T-helper 1 cell treated with Interleukin-12 subunit alpha and Interleukin-12 subunit beta and Interleukin-4 antibody, amounts not matched to agents 30 μg/mL and 1 μg/mL, for 36 hours (primary cell): ENCODE results near the gene ENPP3.

Source experiments
- H3K27ac Mint-ChIP-seq: one replicate; pipeline ENCODE4 v1.8.0; 2021; ENCODE audit warnings: mild to moderate bottlenecking, mixed read lengths
- H3K27me3 Mint-ChIP-seq: one replicate; pipeline ENCODE4 v1.8.0; 2021; ENCODE audit warnings: low read depth, mixed read lengths
- H3K36me3 Mint-ChIP-seq: one replicate; pipeline ENCODE4 v1.8.0; 2021; ENCODE audit warnings: low read depth, mixed read lengths
- H3K4me1 Mint-ChIP-seq: one replicate; pipeline ENCODE4 v1.8.0; 2021; ENCODE audit warnings: low read depth, mixed read lengths
- H3K4me3 Mint-ChIP-seq: one replicate; pipeline ENCODE4 v1.8.0; 2021; ENCODE audit warnings: mild to moderate bottlenecking, moderate library complexity, mixed read lengths
- H3K9me3 Mint-ChIP-seq: one replicate; pipeline ENCODE4 v1.8.0; 2021; ENCODE audit warnings: mixed read lengths

The ENPP3 gene

GRCh38 chr6:131727467-131727866 is 90.4 kb downstream of the ENPP3 start:
- Mint-ChIP-seq H3K9me3 (no peaks in the 10 kb centered on the region), H3K4me1 (peaks cover 6% of the 10 kb centered on the region), H3K27ac (no peak overlapping the region), H3K36me3 (peaks cover 2% of the 10 kb centered on the region), H3K27me3 (no peaks in the 10 kb centered on the region), H3K4me3 (no peak overlapping the region)

DNA sequence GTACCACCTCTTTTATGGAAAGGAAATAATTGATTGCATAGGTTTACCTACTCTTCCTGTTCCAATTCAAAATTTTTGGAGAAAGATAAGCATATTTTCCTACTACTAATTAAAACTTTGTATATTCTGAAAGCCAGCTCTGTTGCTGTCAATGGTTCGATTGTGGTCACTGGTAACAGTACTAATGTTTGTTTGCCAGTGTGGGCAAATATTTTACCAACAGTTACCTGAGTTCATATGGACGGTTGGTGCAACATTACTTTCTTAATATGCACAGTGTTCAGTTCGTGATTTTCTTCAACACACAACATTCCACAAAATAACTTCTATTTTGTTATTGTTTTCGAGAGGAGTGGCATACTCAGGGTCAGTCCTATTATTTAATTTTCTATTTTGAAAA is 90.8 kb downstream of the ENPP3 start:
- Mint-ChIP-seq H3K4me1 (peaks cover 6% of the 10 kb centered on the region), H3K4me3 (no peak overlapping the region), H3K27ac (no peak overlapping the region), H3K27me3 (no peaks in the 10 kb centered on the region), H3K9me3 (no peaks in the 10 kb centered on the region), H3K36me3 (peaks cover 2% of the 10 kb centered on the region)

DNA sequence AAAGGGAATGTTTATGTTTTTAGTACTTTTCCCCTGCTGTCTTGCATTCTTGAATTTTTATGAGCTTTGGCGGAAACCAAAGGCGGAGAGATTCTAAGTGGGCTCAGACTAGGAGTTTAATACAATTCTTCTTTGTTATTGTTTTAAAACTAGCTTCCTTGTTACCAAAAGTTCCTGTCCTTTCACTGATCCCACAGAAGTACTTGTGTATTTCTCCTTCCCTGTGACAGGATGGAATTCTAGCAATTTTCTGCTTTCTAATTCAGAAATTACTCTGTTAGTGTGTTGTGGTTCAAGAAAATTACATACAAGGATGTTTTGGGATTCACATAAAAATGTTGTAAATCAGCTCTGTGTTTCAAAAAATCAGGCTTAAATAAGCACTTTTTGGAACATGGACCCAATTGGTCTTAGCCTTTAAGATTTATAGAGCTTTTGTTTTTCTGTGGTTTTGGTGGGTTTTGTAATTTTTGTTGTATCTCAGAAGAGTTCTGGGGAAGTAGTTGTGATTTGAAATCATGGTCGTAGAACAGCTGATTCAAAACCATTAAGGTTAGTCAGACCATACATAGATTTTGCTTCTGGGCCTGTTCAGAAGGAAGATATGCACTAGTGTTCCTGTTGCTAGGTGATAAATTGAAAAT is 91.3 kb downstream of the ENPP3 start:
- no peak overlapping the region for H3K4me3 Mint-ChIP-seq
- no peak overlapping the region for H3K27ac Mint-ChIP-seq
- H3K4me1 Mint-ChIP-seq: peaks cover 6% of the 10 kb centered on the region
- peaks cover 2% of the 10 kb centered on the region for H3K36me3 Mint-ChIP-seq
- no peaks in the 10 kb centered on the region for H3K27me3 Mint-ChIP-seq
- no peaks in the 10 kb centered on the region for H3K9me3 Mint-ChIP-seq

- no peaks in the 10 kb centered on the region for H3K9me3 Mint-ChIP-seq
- no peak overlapping the region for H3K4me3 Mint-ChIP-seq
- no peak overlapping the region for H3K27ac Mint-ChIP-seq
- H3K4me1 Mint-ChIP-seq: no peaks in the 10 kb centered on the region
- no peaks in the 10 kb centered on the region for H3K27me3 Mint-ChIP-seq
- peaks cover 2% of the 10 kb centered on the region for H3K36me3 Mint-ChIP-seq
These were observed 92.4 kb downstream of the ENPP3 start for GRCh38 chr6:131729550-131729949.

- Mint-ChIP-seq H3K27me3 (no peaks in the 10 kb centered on the region), H3K27ac (no peak overlapping the region), H3K4me1 (no peaks in the 10 kb centered on the region), H3K9me3 (no peaks in the 10 kb centered on the region), H3K4me3 (no peak overlapping the region), H3K36me3 (peaks cover 2% of the 10 kb centered on the region)
These were observed 93.2 kb downstream of the ENPP3 start for GRCh38 chr6:131730264-131730663.

- Mint-ChIP-seq H3K9me3 (no peaks in the 10 kb centered on the region), H3K4me3 (no peak overlapping the region), H3K27me3 (no peaks in the 10 kb centered on the region), H3K27ac (no peak overlapping the region), H3K36me3 (peaks cover 2% of the 10 kb centered on the region), H3K4me1 (no peaks in the 10 kb centered on the region)
These were observed 94.1 kb downstream of the ENPP3 start for GRCh38 chr6:131731224-131731623.

- Mint-ChIP-seq H3K27ac (no peak overlapping the region), H3K9me3 (no peaks in the 10 kb centered on the region), H3K27me3 (no peaks in the 10 kb centered on the region), H3K4me1 (no peaks in the 10 kb centered on the region), H3K36me3 (no peaks in the 10 kb centered on the region), H3K4me3 (no peak overlapping the region)
These were observed 96.4 kb downstream of the ENPP3 start for GRCh38 chr6:131733376-131734016.

GRCh38 chr6:131736003-131736596 is 99.0 kb downstream of the ENPP3 start:
- Mint-ChIP-seq H3K4me1 (no peaks in the 10 kb centered on the region), H3K27ac (no peak overlapping the region), H3K36me3 (no peaks in the 10 kb centered on the region), H3K9me3 (no peaks in the 10 kb centered on the region), H3K4me3 (no peak overlapping the region), H3K27me3 (no peaks in the 10 kb centered on the region)

DNA sequence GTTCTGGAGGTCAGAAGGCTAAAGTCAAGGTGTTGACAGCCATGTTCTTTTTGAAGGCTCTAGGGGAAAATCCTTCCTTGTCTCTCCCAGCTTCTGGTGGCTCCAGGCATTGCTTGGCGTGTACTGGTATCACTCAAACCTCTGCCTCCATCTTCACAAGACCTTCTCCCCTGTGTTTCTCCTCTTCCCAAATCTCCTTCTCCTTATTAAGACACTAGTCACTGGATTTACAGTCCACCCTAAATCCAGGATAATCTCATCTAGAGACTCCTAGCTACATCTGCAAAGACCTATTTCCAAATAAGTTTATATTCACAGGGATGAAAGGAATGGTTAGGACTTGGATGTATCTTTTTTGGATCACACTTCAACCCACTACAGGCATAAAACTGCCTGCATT is 99.7 kb downstream of the ENPP3 start:
- Mint-ChIP-seq H3K27me3 (peaks cover 3% of the 10 kb centered on the region), H3K4me1 (no peaks in the 10 kb centered on the region), H3K9me3 (no peaks in the 10 kb centered on the region), H3K36me3 (no peaks in the 10 kb centered on the region), H3K4me3 (no peak overlapping the region), H3K27ac (no peak overlapping the region)

GRCh38 chr6:131739136-131739535 is 102.0 kb downstream of the ENPP3 start:
- Mint-ChIP-seq H3K27me3 (peaks cover 5% of the 10 kb centered on the region), H3K4me1 (no peaks in the 10 kb centered on the region), H3K27ac (no peak overlapping the region), H3K36me3 (no peaks in the 10 kb centered on the region), H3K9me3 (no peaks in the 10 kb centered on the region), H3K4me3 (no peak overlapping the region)

GRCh38 chr6:131740161-131740560 is 103.1 kb downstream of the ENPP3 start:
- H3K27ac Mint-ChIP-seq: no peak overlapping the region
- peaks cover 9% of the 10 kb centered on the region for H3K27me3 Mint-ChIP-seq
- H3K36me3 Mint-ChIP-seq: no peaks in the 10 kb centered on the region
- no peaks in the 10 kb centered on the region for H3K4me1 Mint-ChIP-seq
- H3K9me3 Mint-ChIP-seq: no peaks in the 10 kb centered on the region
- no peak overlapping the region for H3K4me3 Mint-ChIP-seq

GRCh38 chr6:131741688-131742393 is 104.7 kb downstream of the ENPP3 start:
- Mint-ChIP-seq H3K36me3 (no peaks in the 10 kb centered on the region), H3K9me3 (no peaks in the 10 kb centered on the region), H3K27ac (no peak overlapping the region), H3K27me3 (peaks cover 9% of the 10 kb centered on the region), H3K4me3 (no peak overlapping the region), H3K4me1 (no peaks in the 10 kb centered on the region)

DNA sequence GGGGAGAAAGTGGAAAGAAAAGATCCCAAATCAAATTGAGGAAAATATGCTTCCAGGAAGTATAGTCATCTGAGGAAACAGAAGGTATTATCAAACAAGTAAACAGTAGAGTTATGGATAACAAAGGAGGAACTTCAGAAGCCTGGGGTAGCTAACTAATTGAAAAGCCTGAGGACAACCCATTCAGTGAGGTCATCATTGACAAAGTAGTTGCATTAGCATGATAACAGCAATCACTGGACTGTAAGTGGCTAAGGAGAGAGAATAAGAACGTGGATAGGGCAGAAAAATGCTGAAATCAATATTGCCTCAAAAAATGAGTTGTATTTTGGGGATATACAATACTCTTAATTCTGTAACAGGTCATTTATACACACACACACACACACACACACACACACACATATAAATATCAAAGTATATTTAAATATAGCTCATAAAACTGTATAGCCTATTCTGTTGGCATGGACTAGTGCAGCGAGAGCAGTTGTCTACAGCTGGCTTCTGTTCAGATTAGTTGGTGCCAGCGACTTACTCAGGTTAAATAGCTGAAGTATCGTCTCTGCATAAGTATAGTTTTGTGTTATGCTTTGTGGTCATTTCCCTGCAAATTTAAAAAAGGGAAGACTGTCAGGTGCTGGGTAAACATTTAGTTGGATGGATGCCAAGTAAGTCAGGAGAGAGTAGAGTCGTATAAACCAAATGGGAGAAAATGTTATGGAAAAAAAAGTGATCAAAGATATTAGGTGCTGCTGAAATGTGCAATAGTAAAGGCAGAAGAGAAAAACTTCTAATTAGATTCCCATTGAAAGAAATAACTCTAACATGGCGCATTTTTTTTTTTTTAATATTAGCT is 107.6 kb downstream of the ENPP3 start:
- H3K27me3 Mint-ChIP-seq: peaks cover 9% of the 10 kb centered on the region
- no peaks in the 10 kb centered on the region for H3K36me3 Mint-ChIP-seq
- no peaks in the 10 kb centered on the region for H3K4me1 Mint-ChIP-seq
- H3K9me3 Mint-ChIP-seq: no peaks in the 10 kb centered on the region
- H3K27ac Mint-ChIP-seq: no peak overlapping the region
- no peak overlapping the region for H3K4me3 Mint-ChIP-seq

DNA sequence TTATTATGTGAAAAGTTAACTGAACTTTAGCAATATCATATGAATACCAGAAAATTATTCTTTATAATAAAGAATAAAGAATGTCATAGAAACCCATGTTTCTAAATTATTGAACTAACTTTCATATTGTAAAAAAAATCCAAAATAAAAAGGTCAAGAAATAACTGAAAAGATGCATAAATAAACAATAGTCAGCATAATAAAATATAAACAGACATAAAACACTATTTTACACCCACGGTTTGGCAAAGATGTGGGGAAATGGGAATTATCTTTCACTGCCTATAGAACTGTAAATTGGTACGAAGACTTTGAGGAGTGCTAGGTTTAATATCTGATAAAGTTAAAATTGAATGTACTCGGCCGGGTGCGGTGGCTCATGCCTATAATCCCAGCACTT is 108.4 kb downstream of the ENPP3 start:
- Mint-ChIP-seq H3K4me1 (no peaks in the 10 kb centered on the region), H3K27ac (no peak overlapping the region), H3K4me3 (no peak overlapping the region), H3K36me3 (no peaks in the 10 kb centered on the region), H3K27me3 (peaks cover 9% of the 10 kb centered on the region), H3K9me3 (no peaks in the 10 kb centered on the region)
